ENCODE data around the gene PIM2. TPM values are rescaled to one million over a fixed set of nuclear protein-coding genes. Genes with fewer than 3 reads are reported as not detected.
A peak's percentile ranks its signal among the peaks of the same experiment; 100 is the strongest.

The PIM2 gene
- total RNA-seq, 4 donors from 2014 or later: 4.7 to 7.4 (median 7.0) TPM

- peak overlapping the region; percentile 87 to 100 (median 92) for H3K27ac ChIP-seq
- 87 to 92% methylated on average over 2 of the region's 2 CpGs for WGBS, 2 donors (ENCODE audit: low coverage in 1 of 2)
- TF ChIP-seq, protein P1, sequence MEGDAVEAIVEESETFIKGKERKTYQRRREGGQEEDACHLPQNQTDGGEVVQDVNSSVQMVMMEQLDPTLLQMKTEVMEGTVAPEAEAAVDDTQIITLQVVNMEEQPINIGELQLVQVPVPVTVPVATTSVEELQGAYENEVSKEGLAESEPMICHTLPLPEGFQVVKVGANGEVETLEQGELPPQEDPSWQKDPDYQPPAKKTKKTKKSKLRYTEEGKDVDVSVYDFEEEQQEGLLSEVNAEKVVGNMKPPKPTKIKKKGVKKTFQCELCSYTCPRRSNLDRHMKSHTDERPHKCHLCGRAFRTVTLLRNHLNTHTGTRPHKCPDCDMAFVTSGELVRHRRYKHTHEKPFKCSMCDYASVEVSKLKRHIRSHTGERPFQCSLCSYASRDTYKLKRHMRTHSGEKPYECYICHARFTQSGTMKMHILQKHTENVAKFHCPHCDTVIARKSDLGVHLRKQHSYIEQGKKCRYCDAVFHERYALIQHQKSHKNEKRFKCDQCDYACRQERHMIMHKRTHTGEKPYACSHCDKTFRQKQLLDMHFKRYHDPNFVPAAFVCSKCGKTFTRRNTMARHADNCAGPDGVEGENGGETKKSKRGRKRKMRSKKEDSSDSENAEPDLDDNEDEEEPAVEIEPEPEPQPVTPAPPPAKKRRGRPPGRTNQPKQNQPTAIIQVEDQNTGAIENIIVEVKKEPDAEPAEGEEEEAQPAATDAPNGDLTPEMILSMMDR (IDR thresholded peaks at IDR 0.05): no peak
- peak; percentile 24 for TF ChIP-seq POLR2AphosphoS5 (IDR thresholded peaks at IDR 0.05)
- TF ChIP-seq EP300 (IDR thresholded peaks at IDR 0.05): no peak
- H3K4me1 ChIP-seq: peaks cover 0 to 24% (median 5%) of the 10 kb centered on the region in 3 donors
- H3K4me3 ChIP-seq: no peak overlapping the region
- H3K9me3 ChIP-seq: no peaks in the 10 kb centered on the region
- no peak for ATAC-seq
- no peaks in the 10 kb centered on the region for H3K27me3 ChIP-seq
- peaks cover 0 to 4% of the 10 kb centered on the region in 2 donors for H3K36me3 ChIP-seq
Observed at GRCh38 chrX:48960291-48960690, 41.5 kb upstream of the PIM2 start.

- no peaks in the 10 kb centered on the region for H3K9me3 ChIP-seq
- 0 to 38% methylated on average over 5 to 9 of the region's 21 CpGs for WGBS, 2 donors (ENCODE audit: low coverage in 1 of 2)
Observed at GRCh38 chrX:48958635-48959094, 39.8 kb upstream of the PIM2 start.

GRCh38 chrX:48957827-48958634 is 39.2 kb upstream of the PIM2 start:
- peak; percentile 94 for ATAC-seq
- peaks cover 5 to 46% (median 5%) of the 10 kb centered on the region in 3 donors for H3K4me1 ChIP-seq
- 0% methylated on average over 13 of the region's 66 CpGs; no CpG with 5 or more reads in 1 of the 2 donors for WGBS, 2 donors (ENCODE audit: low coverage in 1 of 2)
- peaks cover 0 to 5% of the 10 kb centered on the region in 2 donors for H3K36me3 ChIP-seq
- peak overlapping the region; percentile 91 to 100 (median 92) for H3K27ac ChIP-seq
- H3K9me3 ChIP-seq: no peaks in the 10 kb centered on the region
- TF ChIP-seq EP300 (IDR thresholded peaks at IDR 0.05) (no peak), POLR2A (IDR thresholded peaks at IDR 0.05) (peak; percentile 41 to 54), POLR2AphosphoS5 (IDR thresholded peaks at IDR 0.05) (peak; percentile 72)
- TF ChIP-seq, protein P1 (IDR thresholded peaks at IDR 0.05): peak in 1 of 4 experiments; percentile 9
- H3K27me3 ChIP-seq: no peaks in the 10 kb centered on the region
- peak overlapping the region; percentile 73 to 99 for H3K4me3 ChIP-seq

More at GRCh38 chrX:48958635-48959094, 39.8 kb upstream of the PIM2 start:
- TF ChIP-seq POLR2AphosphoS5 (IDR thresholded peaks at IDR 0.05): no peak
- TF ChIP-seq, protein P1 (IDR thresholded peaks at IDR 0.05): no peak
- no peak for TF ChIP-seq POLR2A (IDR thresholded peaks at IDR 0.05)
- no peak for TF ChIP-seq EP300 (IDR thresholded peaks at IDR 0.05)
- Histone ChIP-seq H3K4me3 (peak overlapping the region; percentile 69 to 73), H3K27ac (peak overlapping the region; percentile 87 to 100 (median 92)), H3K27me3 (no peaks in the 10 kb centered on the region), H3K4me1 (peaks cover 4 to 40% (median 5%) of the 10 kb centered on the region in 3 donors), H3K36me3 (peaks cover 0 to 5% of the 10 kb centered on the region in 2 donors)
- peak; percentile 4 for ATAC-seq

DNA sequence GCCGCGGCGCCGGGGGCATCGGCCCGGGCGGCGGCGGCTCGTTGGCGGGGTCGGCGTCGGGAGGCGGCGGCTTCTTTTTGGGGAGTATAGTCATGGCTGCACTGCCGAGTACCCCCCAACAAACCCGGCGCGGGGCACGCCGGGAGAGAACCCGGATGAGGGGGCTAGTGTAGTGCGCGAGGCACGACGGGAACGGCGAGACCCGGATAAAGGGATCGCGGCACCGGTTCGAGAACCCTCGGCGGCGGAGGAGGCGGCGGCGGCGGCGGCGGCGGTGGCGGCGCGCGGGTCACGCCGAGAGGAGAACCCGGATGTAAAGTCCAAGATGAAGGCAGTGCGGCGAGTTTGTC is 38.6 kb upstream of the PIM2 start, which contains the start of gene OTUD5:
Gene OTUD5, minus strand, starts transcription at position 131 of the 350 bp plus-strand sequence. Its CDS starts 37 bp downstream, at position 94.
- H3K9me3 ChIP-seq: no peaks in the 10 kb centered on the region
- H3K4me1 ChIP-seq: peaks cover 5 to 52% (median 9%) of the 10 kb centered on the region in 3 donors
- H3K27ac ChIP-seq: peak within 1 kb of the TSS; percentile 91 to 100 (median 92)
- no peaks in the 10 kb centered on the region for H3K27me3 ChIP-seq
- ATAC-seq: peak; percentile 39
- H3K4me3 ChIP-seq: peak within 1 kb of the TSS; percentile 73 to 99
- H3K36me3 ChIP-seq: peaks cover 0 to 5% of the 10 kb centered on the region in 2 donors
- TF ChIP-seq EP300 (IDR thresholded peaks at IDR 0.05) (no peak), POLR2AphosphoS5 (IDR thresholded peaks at IDR 0.05) (no peak), POLR2A (IDR thresholded peaks at IDR 0.05) (no peak)
- TF ChIP-seq, protein P1 (IDR thresholded peaks at IDR 0.05): no peak
- 27% methylated on average over 15 of the region's 53 CpGs; no CpG with 5 or more reads in 1 of the 2 donors for WGBS, 2 donors (ENCODE audit: low coverage in 1 of 2)

All from gastroesophageal sphincter (tissue), 4 donors.